ENCODE data around the gene BRPF1.

DNA sequence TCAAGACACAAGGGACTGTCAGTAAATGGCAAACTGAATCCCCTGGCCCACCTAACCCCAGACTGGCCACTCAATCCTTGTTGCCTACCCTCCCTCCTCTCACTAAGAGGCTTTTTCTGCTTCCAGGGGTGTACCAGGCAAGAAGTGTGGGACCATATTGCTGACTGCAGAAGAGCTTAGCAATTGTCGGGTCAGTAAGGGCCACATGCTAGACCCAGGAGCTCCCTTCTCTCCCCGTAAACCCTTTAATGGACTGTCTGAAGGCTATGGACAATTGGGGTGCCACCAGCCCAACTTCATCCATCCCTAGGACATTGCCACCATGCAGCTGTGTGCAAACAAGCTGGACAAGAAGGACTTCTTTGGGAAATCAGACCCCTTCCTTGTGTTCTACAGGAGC lies 19.1 kb upstream of the BRPF1 start:
- TF ChIP-seq, protein P1, sequence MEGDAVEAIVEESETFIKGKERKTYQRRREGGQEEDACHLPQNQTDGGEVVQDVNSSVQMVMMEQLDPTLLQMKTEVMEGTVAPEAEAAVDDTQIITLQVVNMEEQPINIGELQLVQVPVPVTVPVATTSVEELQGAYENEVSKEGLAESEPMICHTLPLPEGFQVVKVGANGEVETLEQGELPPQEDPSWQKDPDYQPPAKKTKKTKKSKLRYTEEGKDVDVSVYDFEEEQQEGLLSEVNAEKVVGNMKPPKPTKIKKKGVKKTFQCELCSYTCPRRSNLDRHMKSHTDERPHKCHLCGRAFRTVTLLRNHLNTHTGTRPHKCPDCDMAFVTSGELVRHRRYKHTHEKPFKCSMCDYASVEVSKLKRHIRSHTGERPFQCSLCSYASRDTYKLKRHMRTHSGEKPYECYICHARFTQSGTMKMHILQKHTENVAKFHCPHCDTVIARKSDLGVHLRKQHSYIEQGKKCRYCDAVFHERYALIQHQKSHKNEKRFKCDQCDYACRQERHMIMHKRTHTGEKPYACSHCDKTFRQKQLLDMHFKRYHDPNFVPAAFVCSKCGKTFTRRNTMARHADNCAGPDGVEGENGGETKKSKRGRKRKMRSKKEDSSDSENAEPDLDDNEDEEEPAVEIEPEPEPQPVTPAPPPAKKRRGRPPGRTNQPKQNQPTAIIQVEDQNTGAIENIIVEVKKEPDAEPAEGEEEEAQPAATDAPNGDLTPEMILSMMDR (IDR thresholded peaks at IDR 0.05; ENCODE audit: low read depth, low read length, poor library complexity, severe bottlenecking) = no peak
- TF ChIP-seq EZH2phosphoT487 (IDR thresholded peaks at IDR 0.05; ENCODE audit: borderline replicate concordance, low read length) = no peak
